Measurements from ENCODE around the gene DNAI4. TPM values are rescaled to one million over a fixed set of nuclear protein-coding genes. Genes with fewer than 3 reads are reported as not detected.

DNAI4 gene
- total and polyA plus RNA-seq, 2 of the 4 experiments (the other 2 are of a cell fraction) = 0.63 to 1.6 TPM

- H4K20me1 ChIP-seq (ENCODE audit: insufficient read depth, low read length) = peaks cover 29% of the 10 kb centered on the region; the same call in 1 of the 2 replicates
- H3K27me3 ChIP-seq (ENCODE audit: control insufficient read depth, insufficient read depth, low read length) = no peaks in the 10 kb centered on the region
- peaks cover 6% of the 10 kb centered on the region; the same call in 1 of the 2 replicates for H3K4me1 ChIP-seq (ENCODE audit: control insufficient read depth, insufficient read depth, low read length)
- no TSS peak for BruUV-seq (replicated peaks)
- H2BK20ac ChIP-seq (ENCODE audit: low read depth, low read length) = no peak overlapping the region
- no peak overlapping the region for H3K4me3 ChIP-seq (ENCODE audit: insufficient read depth, low read depth, low read length)
- in situ Hi-C loops (cut with MboI; ENCODE audit: low sequenced_read_pairs) (loop anchor here (25.0 kb wide), 2 partner anchors 410 to 1135 kb away; partner anchors contain the start of gene SGIP1), intact Hi-C loops (cut with micrococcal nuclease) (no loop called here), dilution Hi-C loops (cut with HindIII; ENCODE audit: low sequenced_read_pairs, unreplicated experiment) (no loop called here)
- no peak overlapping the region for H3K23ac ChIP-seq (ENCODE audit: low read depth, low read length)
- no peak overlapping the region for H4K8ac ChIP-seq (ENCODE audit: low read depth in 2 of 2, low read length in 2 of 2)
- H3K18ac ChIP-seq (ENCODE audit: low read depth, low read length) = no peak overlapping the region
- H2BK120ac ChIP-seq (ENCODE audit: low read depth, low read length) = no peak overlapping the region
- CTCF ChIA-PET = interaction anchor here (0.8 kb wide), 1 partner anchor 10 kb away, joined by 3 read pairs; no protein-coding TSS in a partner anchor
- H3K9me1 ChIP-seq (ENCODE audit: insufficient read depth, low read length) = peaks cover 7% of the 10 kb centered on the region
- no peak overlapping the region for H3K4ac ChIP-seq (ENCODE audit: low read depth, low read length)
- H3K9ac ChIP-seq (ENCODE audit: low read depth, low read length) = no peak overlapping the region
- ATAC-seq (ENCODE audit: low read depth) (peak; percentile 18; the same call in 1 of the 2 replicates), DNase-seq (peak; percentile 51)
- H4K91ac ChIP-seq (ENCODE audit: insufficient read depth, low read depth, low read length) = no peak overlapping the region
- no peak overlapping the region for H3K4me2 ChIP-seq (ENCODE audit: low read depth, low read length)
- H2BK5ac ChIP-seq (ENCODE audit: low read depth, low read length, poor library complexity, severe bottlenecking) = peak overlapping the region; percentile 31
- no peak overlapping the region for H3K27ac ChIP-seq (ENCODE audit: insufficient read depth, low read length)
- POLR2A ChIA-PET (ENCODE audit: unreplicated experiment) = interaction anchor here (0.6 kb wide), 1 partner anchor 126 kb away, joined by 10 read pairs; no protein-coding TSS in a partner anchor
- no peak overlapping the region for H3K56ac ChIP-seq (ENCODE audit: extremely low read depth, insufficient read depth, low read length)
- no peak overlapping the region for H3K14ac ChIP-seq (replicated peaks; ENCODE audit: low read depth, low read length)
- no peak overlapping the region for H4K5ac ChIP-seq (ENCODE audit: low read depth, low read length)
- H3K36me3 ChIP-seq (ENCODE audit: control insufficient read depth, insufficient read depth, low read length) = peaks cover 18% of the 10 kb centered on the region
- peaks cover 16 to 36% of the 10 kb centered on the region in 2 experiments for H3K79me1 ChIP-seq (ENCODE audit: low read depth in 1 of 2, low read length in 2 of 2)
- no peak overlapping the region for H2AK5ac ChIP-seq (ENCODE audit: low read depth, low read length)
- 78% methylated on average over 1 of the region's 1 CpG; no CpG with 5 or more reads in 1 of the 2 experiments for WGBS, 2 experiments (ENCODE audit: extremely low coverage in 2 of 2, insufficient read length in 1 of 2)
- TF ChIP-seq MAFK (IDR thresholded peaks at IDR 0.05; ENCODE audit: low read depth, low read length) = no peak
- TF ChIP-seq FOS (IDR thresholded peaks at IDR 0.05; ENCODE audit: low read depth, low read length) = 0 out of 2 replicates have a peak, but pooled peaks have one; percentile 27
- TF ChIP-seq CEBPB (IDR thresholded peaks at IDR 0.05; ENCODE audit: low read depth, low read length) = peak; percentile 55
- H3K9me3 ChIP-seq (ENCODE audit: control insufficient read depth, insufficient read depth, low read length) = no peaks in the 10 kb centered on the region
- H2AFZ ChIP-seq (replicated peaks; ENCODE audit: low read length, poor library complexity) = no peak overlapping the region
- no peak overlapping the region for H2BK15ac ChIP-seq (ENCODE audit: low read depth, low read length)
- no peak overlapping the region for H2AK9ac ChIP-seq (replicated peaks; ENCODE audit: low read depth, low read length, poor library complexity)
Observed at GRCh38 chr1:66947267-66947666, 22.6 kb upstream of the DNAI4 start.

Measured in IMR-90 (cell line).